ENCODE results near the gene PARD3B. TPM values are rescaled to one million over a fixed set of nuclear protein-coding genes. Genes with fewer than 3 reads are reported as not detected.

The PARD3B gene
- total and polyA plus RNA-seq, 2 of the 8 experiments (the other 6 are each of a cell fraction or from before 2014, with no cell fraction given), result 1.2 to 5.7 TPM

- 0 out of 2 replicates have a peak overlapping the region, but pooled peaks have one; percentile 28 for H3K27ac ChIP-seq (ENCODE audit: low read depth, low read length)
- no peaks in the 10 kb centered on the region for H3K79me2 ChIP-seq (ENCODE audit: control insufficient read depth in 1 of 2, insufficient read depth in 2 of 2, low read length in 2 of 2)
- H3K27me3 ChIP-seq (replicated peaks in 1 of 4; ENCODE audit: control insufficient read depth in 3 of 4, extremely low read depth in 1 of 4, insufficient read depth in 3 of 4, low read length in 3 of 4), result no peaks in the 10 kb centered on the region
- peak overlapping the region; percentile 75 for H4K5ac ChIP-seq (ENCODE audit: insufficient read length, low read depth, low read length)
- H3K9me3 ChIP-seq (ENCODE audit: insufficient read depth in 2 of 2, low read depth in 1 of 2, low read length in 1 of 2), result no peaks in the 10 kb centered on the region
- H2AFZ ChIP-seq (ENCODE audit: low read length), result no peak overlapping the region
- no peak overlapping the region for H2BK120ac ChIP-seq (replicated peaks; ENCODE audit: low read depth, low read length)
- no peaks in the 10 kb centered on the region for H3K79me1 ChIP-seq (ENCODE audit: low read depth, low read length)
- 16% methylated on average over 2 of the region's 2 CpGs; no CpG with 5 or more reads in 1 of the 2 experiments for WGBS, 2 experiments (ENCODE audit: extremely low coverage in 1 of 2, insufficient coverage in 1 of 2, insufficient read length in 1 of 2, insufficient replicate concordance in 2 of 2, low coverage in 1 of 2, low lambda C conversion rate in 2 of 2, missing lambda C conversion rate in 1 of 2)
- ChIA-PET POLR2A (ENCODE audit: partially characterized antibody) (interaction anchor here (1.3 kb wide), 1 partner anchor 8 kb away, joined by 4 read pairs; no protein-coding TSS in a partner anchor), CTCF (ENCODE audit: partially characterized antibody) (interaction anchor here (0.5 to 1.3 kb wide), 5 partner anchors 11 to 355 kb away, joined by 3 to 6 read pairs (median 4); no protein-coding TSS in a partner anchor)
- no peak overlapping the region for H3K9ac ChIP-seq (replicated peaks in 1 of 4; ENCODE audit: extremely low read depth in 1 of 4, low read depth in 3 of 4, low read length in 3 of 4)
- DNase-seq (ENCODE audit: low read depth in 1 of 2, low spot score in 2 of 2) (no peak), FAIRE-seq (peak; percentile 84)
- H3K4me1 ChIP-seq (replicated peaks in 1 of 4; ENCODE audit: control insufficient read depth in 3 of 4, insufficient read depth in 4 of 4, low read length in 3 of 4), result peaks cover 0 to 21% (median 12%) of the 10 kb centered on the region in 4 experiments; a peak in 6 of 7 replicates
- H4K91ac ChIP-seq (replicated peaks; ENCODE audit: insufficient read length, low read length), result no peak overlapping the region
- no peak overlapping the region for H3K14ac ChIP-seq (ENCODE audit: insufficient read length)
- no peak overlapping the region for H3K4ac ChIP-seq (replicated peaks; ENCODE audit: insufficient read length, low read depth, low read length)
- H3K4me3 ChIP-seq (ENCODE audit: extremely low read depth in 1 of 4, insufficient read depth in 2 of 4, low read depth in 3 of 4, low read length in 4 of 4), result peak overlapping the region in 1 of 4 experiments; percentile 5; a peak in 1 of 8 replicates
- H3K36me3 ChIP-seq (ENCODE audit: control insufficient read depth in 2 of 4, insufficient read depth in 4 of 4, low read length in 3 of 4), result no peaks in the 10 kb centered on the region; a peak in 1 of 8 replicates
- no peaks in the 10 kb centered on the region for H3K23me2 ChIP-seq (ENCODE audit: low read depth, low read length)
- no peak overlapping the region for H3K56ac ChIP-seq (replicated peaks; ENCODE audit: insufficient read length, low read depth, low read length)
- no peaks in the 10 kb centered on the region for H4K20me1 ChIP-seq (replicated peaks in 1 of 2; ENCODE audit: control insufficient read depth in 1 of 2, insufficient read depth in 2 of 2, low read length in 2 of 2)
- no peak overlapping the region for H3K18ac ChIP-seq (ENCODE audit: extremely low read depth, low read length)
- no peak overlapping the region for H4K8ac ChIP-seq (ENCODE audit: extremely low read depth, insufficient read depth, low read length)
- H2BK12ac ChIP-seq (ENCODE audit: low read depth, low read length), result peak overlapping the region; percentile 89; the same call in 1 of the 2 replicates
- peak overlapping the region; percentile 96; the same call in 1 of the 2 replicates for H2BK20ac ChIP-seq (ENCODE audit: low read length)
- H2BK15ac ChIP-seq (ENCODE audit: low read length), result no peak overlapping the region
- H2BK5ac ChIP-seq (ENCODE audit: low read depth, low read length), result peak overlapping the region; percentile 57; the same call in 1 of the 2 replicates
- H3K4me2 ChIP-seq (ENCODE audit: insufficient read depth in 1 of 2, low read depth in 2 of 2, low read length in 2 of 2), result peak overlapping the region in 1 of 2 experiments; percentile 44; a peak in 2 of 4 replicates
- no peak overlapping the region for H3K23ac ChIP-seq (ENCODE audit: insufficient read length)
- no peak overlapping the region for H2AK5ac ChIP-seq (ENCODE audit: low read depth, low read length)
- TF ChIP-seq TEAD4 (IDR thresholded peaks at IDR 0.05; ENCODE audit: low read depth, low read length) (peak; percentile 44; the same call in 1 of the 2 replicates), SIX5 (IDR thresholded peaks at IDR 0.05; ENCODE audit: low read depth, low read length) (no peak)
These were observed 727.9 kb downstream of the PARD3B start for GRCh38 chr2:205273148-205273547.

Measured in H1 (cell line).